ENCODE data around the gene NUDT2.
"Not testable (repeated sequence)": the region's sequence is repeated elsewhere in the genome, so short reads cannot be mapped to it uniquely, and the experiment has no call there.

NUDT2 gene

GRCh38 chr9:34334916-34335315 lies 5.5 kb downstream of the NUDT2 start:
- no peak for DNase-seq (ENCODE audit: low read depth)
- H3K4me3 ChIP-seq (ENCODE audit: low read depth, low read length) = no peak overlapping the region
- TF ChIP-seq, protein P1, sequence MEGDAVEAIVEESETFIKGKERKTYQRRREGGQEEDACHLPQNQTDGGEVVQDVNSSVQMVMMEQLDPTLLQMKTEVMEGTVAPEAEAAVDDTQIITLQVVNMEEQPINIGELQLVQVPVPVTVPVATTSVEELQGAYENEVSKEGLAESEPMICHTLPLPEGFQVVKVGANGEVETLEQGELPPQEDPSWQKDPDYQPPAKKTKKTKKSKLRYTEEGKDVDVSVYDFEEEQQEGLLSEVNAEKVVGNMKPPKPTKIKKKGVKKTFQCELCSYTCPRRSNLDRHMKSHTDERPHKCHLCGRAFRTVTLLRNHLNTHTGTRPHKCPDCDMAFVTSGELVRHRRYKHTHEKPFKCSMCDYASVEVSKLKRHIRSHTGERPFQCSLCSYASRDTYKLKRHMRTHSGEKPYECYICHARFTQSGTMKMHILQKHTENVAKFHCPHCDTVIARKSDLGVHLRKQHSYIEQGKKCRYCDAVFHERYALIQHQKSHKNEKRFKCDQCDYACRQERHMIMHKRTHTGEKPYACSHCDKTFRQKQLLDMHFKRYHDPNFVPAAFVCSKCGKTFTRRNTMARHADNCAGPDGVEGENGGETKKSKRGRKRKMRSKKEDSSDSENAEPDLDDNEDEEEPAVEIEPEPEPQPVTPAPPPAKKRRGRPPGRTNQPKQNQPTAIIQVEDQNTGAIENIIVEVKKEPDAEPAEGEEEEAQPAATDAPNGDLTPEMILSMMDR (IDR thresholded peaks at IDR 0.05; ENCODE audit: low read depth, low read length, missing control alignments) = no peak

GRCh38 chr9:34335376-34335775 lies 6.0 kb downstream of the NUDT2 start:
- TF ChIP-seq, protein P1 (IDR thresholded peaks at IDR 0.05; ENCODE audit: low read depth, low read length, missing control alignments) = no peak
- H3K4me3 ChIP-seq (ENCODE audit: low read depth, low read length) = no peak overlapping the region
- no peak for DNase-seq (ENCODE audit: low read depth)

GRCh38 chr9:34337403-34337802 lies 8.0 kb downstream of the NUDT2 start:
- no peak for DNase-seq (ENCODE audit: low read depth)

DNA sequence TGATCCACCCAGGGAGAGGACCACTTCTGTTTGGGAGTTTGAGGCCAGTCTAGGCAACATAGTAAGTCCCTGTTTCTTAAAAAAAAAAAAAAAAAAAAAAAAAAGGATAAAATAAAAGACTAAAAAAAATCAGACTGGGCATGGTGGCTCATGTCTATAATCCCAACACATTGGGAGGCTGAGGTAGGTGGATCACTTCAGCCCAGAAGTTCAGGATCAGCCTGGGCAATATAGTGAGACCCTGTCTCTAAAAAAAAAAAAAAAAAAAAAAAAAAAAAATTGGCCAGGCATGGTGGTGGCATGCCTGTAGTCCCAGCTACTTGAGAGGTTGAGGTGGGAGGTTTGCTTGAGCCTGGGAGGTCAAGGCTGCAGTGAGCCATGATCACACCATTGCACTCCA lies 8.7 kb downstream of the NUDT2 start:
- H3K4me3 ChIP-seq (ENCODE audit: low read depth, low read length); DNase-seq (ENCODE audit: low read depth): not testable (repeated sequence)

More at GRCh38 chr9:34337403-34337802, 8.0 kb downstream of the NUDT2 start:
- no peak overlapping the region for H3K4me3 ChIP-seq (ENCODE audit: low read depth, low read length)
- TF ChIP-seq, protein P1 (IDR thresholded peaks at IDR 0.05; ENCODE audit: low read depth, low read length, missing control alignments) = no peak

- H3K4me3 ChIP-seq (ENCODE audit: low read depth, low read length) = no peak overlapping the region
- no peak for DNase-seq (ENCODE audit: low read depth)
- TF ChIP-seq, protein P1 (IDR thresholded peaks at IDR 0.05; ENCODE audit: low read depth, low read length, missing control alignments) = no peak
Observed at GRCh38 chr9:34338665-34339385, 9.5 kb downstream of the NUDT2 start.

- TF ChIP-seq, protein P1 (IDR thresholded peaks at IDR 0.05; ENCODE audit: low read depth, low read length, missing control alignments) = no peak
- DNase-seq (ENCODE audit: low read depth) = no peak
- H3K4me3 ChIP-seq (ENCODE audit: low read depth, low read length) = no peak overlapping the region
Observed at GRCh38 chr9:34341659-34342295, 12.4 kb downstream of the NUDT2 start.

GRCh38 chr9:34343090-34343489 lies 13.7 kb downstream of the NUDT2 start:
- TF ChIP-seq, protein P1 (IDR thresholded peaks at IDR 0.05; ENCODE audit: low read depth, low read length, missing control alignments) = no peak
- H3K4me3 ChIP-seq (ENCODE audit: low read depth, low read length) = no peak overlapping the region
- DNase-seq (ENCODE audit: low read depth) = no peak
